OCI-LY7 (cell line): ENCODE measurements around the gene CCDC78.

Source experiments
- CTCF ChIP-seq: fragments of 200-600 bp; sonication (generic); conservative IDR thresholded peaks from 2 replicates; pipeline ENCODE4 v1.5.1; 2014; ENCODE audit warnings: mild to moderate bottlenecking, antibody characterized with exemption, low read length, moderate library complexity, mixed read lengths
- EZH2phosphoT487 ChIP-seq: fragments of 200-600 bp; sonication (generic); IDR thresholded peaks from 2 replicates; pipeline ENCODE4 v1.6.1; 2018; ENCODE audit warnings: low read depth, borderline replicate concordance, mild to moderate bottlenecking, mixed run types, antibody characterized with exemption, low read length, moderate library complexity, mixed read lengths

GRCh38 chr16:739560-740458 is 13.6 kb upstream of the CCDC78 start:
- no peak for TF ChIP-seq CTCF
- no peak for TF ChIP-seq EZH2phosphoT487
